Stomach smooth muscle (tissue), 2 donors: ENCODE results near the gene MAPRE3.
A peak's percentile ranks its signal among the peaks of the same experiment; 100 is the strongest.

ENCODE experiments used
- H3K27ac ChIP-seq: one replicate; pipeline ENCODE4 v1.7.0; 2013; ENCODE audit warnings: mild to moderate bottlenecking, low read length, inconsistent platforms
- H3K27me3 ChIP-seq, 2 donors: one replicate each; pipeline ENCODE4 v1.7.0; 2013; ENCODE audit warnings: low read length in 2 of 2; ENCODE audit not compliant: insufficient read depth in 2 of 2, control insufficient read depth in 1 of 2
- H3K36me3 ChIP-seq, 2 donors: one replicate each; pipeline ENCODE4 v1.7.0; 2013; ENCODE audit warnings: low read length in 2 of 2; ENCODE audit not compliant: control insufficient read depth in 2 of 2, insufficient read depth in 2 of 2
- H3K4me1 ChIP-seq: one replicate; pipeline ENCODE4 v1.7.0; 2013; ENCODE audit warnings: low read length; ENCODE audit not compliant: control insufficient read depth, insufficient read depth
- H3K4me3 ChIP-seq, 2 donors: one replicate each; pipeline ENCODE4 v1.7.0; 2013; ENCODE audit warnings: low read length in 2 of 2
- H3K9ac ChIP-seq, 2 donors: one replicate each; pipeline ENCODE4 v1.7.0; 2013; ENCODE audit warnings: low read length in 2 of 2, mild to moderate bottlenecking in 1 of 2
- H3K9me3 ChIP-seq, 2 donors: one replicate each; pipeline ENCODE4 v1.7.0; 2013; ENCODE audit warnings: low read length in 2 of 2; ENCODE audit not compliant: control insufficient read depth in 2 of 2
- donor health status: healthy.
- donor health status: Pancreatic carcinoma.

Gene MAPRE3

DNA sequence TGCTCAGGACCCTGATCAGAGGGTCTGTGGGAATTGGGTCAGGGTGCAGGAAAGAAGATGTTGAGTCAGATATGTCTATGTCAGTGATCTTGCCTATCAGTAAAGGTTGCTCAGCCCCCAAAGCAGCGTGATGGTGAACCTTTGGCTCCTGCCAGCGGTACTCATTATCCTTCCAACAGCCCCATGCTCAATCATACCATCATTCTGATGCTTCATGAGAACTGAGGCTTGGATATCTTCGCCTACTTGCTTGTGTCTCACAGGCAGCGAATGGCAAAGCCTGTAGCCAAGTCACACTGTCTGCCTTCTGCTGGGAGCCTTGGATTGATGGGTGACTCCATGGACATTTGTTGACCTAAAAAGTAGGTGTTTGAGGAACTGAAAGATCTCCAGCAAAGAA, 43.3 kb downstream of the MAPRE3 start:
- H3K9ac ChIP-seq, result no peak overlapping the region
- H3K27me3 ChIP-seq, result no peaks in the 10 kb centered on the region
- H3K4me1 ChIP-seq, result peaks cover 9% of the 10 kb centered on the region
- H3K9me3 ChIP-seq, result no peaks in the 10 kb centered on the region
- no peak overlapping the region for H3K4me3 ChIP-seq
- no peaks in the 10 kb centered on the region for H3K36me3 ChIP-seq
- no peak overlapping the region for H3K27ac ChIP-seq

DNA sequence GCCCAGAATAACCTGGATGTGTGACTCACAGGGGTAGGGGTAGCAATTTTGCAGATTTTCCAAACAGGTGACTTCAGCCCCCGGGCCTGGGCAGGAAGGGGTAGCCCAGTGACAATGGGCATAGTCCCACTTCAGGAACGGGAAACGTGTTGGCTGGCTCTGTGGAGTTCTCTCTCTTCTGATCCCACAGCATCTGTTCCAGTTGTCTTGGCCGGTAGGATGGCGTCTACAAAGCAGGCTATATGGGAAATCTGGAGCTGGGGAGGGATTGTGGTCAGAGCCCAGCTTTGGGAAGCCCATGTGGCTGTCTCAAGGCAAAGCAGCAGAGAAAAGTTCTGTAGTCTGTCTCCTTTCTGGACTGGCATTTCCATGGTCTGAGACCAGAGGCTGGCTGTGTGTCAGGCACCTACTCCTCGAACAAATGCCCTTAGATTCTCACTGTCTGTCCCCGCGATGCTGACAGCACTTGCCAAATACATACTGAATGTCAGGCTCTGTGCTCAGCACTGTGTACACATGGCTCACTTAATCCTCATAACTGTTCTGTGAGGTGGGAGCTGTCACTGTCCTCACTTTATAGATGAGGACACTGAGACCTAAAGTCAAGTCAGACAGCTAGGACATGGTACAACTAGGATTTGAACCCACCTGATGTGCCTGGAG, 44.5 kb downstream of the MAPRE3 start:
- peaks cover 9% of the 10 kb centered on the region for H3K4me1 ChIP-seq
- H3K27me3 ChIP-seq, result no peaks in the 10 kb centered on the region
- H3K27ac ChIP-seq, result no peak overlapping the region

DNA sequence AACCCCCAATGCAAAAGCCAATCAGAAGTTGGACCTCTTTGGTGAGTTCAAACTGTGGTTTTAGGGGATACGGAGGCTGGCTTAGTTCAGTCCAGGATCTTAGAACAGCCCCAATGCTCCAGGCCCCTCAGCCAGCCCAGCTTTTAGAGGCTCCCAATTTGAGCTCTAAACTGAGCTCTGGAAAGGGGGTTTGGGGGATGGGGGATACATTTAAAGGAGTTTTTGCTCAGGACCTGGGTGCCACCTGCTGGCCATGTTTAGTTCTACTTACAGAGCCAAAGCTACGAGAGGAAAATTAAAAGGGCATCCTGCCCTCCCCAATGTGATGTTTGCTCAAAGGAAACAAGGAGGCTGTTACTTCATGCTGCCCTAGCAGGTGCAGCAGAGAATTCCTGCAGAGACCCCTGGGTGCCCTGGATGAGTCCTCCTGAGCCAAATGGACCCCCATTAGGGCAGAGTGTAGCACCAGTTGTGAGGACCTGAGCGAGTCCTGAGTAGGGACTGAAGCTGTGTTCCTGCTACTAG, 46.4 kb downstream of the MAPRE3 start:
- H3K9ac ChIP-seq, result peak overlapping the region in 1 of 2 donors; percentile 13
- H3K4me3 ChIP-seq, result no peak overlapping the region
- H3K4me1 ChIP-seq, result peaks cover 15% of the 10 kb centered on the region
- no peaks in the 10 kb centered on the region for H3K9me3 ChIP-seq
- no peaks in the 10 kb centered on the region for H3K36me3 ChIP-seq
- no peak overlapping the region for H3K27ac ChIP-seq
- no peaks in the 10 kb centered on the region for H3K27me3 ChIP-seq

More for the DNA sequence above, 44.5 kb downstream of the MAPRE3 start:
- Histone ChIP-seq H3K4me3 (no peak overlapping the region), H3K9ac (no peak overlapping the region), H3K36me3 (no peaks in the 10 kb centered on the region), H3K9me3 (no peaks in the 10 kb centered on the region)

- Histone ChIP-seq H3K27me3 (no peaks in the 10 kb centered on the region), H3K4me3 (no peak overlapping the region), H3K9me3 (no peaks in the 10 kb centered on the region), H3K27ac (no peak overlapping the region), H3K36me3 (peaks cover 10 to 11% of the 10 kb centered on the region in 2 donors), H3K4me1 (peaks cover 15% of the 10 kb centered on the region), H3K9ac (no peak overlapping the region)
Measured at GRCh38 chr2:27018142-27018541, 47.7 kb downstream of the MAPRE3 start.

DNA sequence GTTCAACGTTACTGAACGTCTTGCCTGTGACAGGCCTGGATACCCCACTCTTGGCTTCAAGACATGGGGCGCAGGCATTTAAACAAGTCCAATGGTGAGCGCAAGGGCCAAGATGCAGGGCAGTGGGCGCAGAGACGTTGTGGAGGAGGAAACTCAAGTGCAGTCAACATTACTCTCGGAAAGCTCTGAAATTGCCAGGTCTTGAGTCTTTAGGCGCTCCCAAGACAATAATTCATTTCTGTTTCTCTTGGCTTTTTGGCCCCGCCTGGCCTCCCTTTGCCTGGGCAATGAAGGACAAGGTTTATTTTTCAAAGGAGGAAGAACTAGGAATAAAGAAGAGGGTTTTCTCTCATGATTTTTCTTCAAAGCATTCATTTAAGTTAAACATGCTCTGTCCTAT, 49.0 kb downstream of the MAPRE3 start:
- Histone ChIP-seq H3K27me3 (no peaks in the 10 kb centered on the region), H3K27ac (no peak overlapping the region), H3K4me3 (no peak overlapping the region), H3K4me1 (peaks cover 15% of the 10 kb centered on the region), H3K9me3 (no peaks in the 10 kb centered on the region), H3K9ac (no peak overlapping the region), H3K36me3 (peaks cover 16 to 17% of the 10 kb centered on the region in 2 donors)

GRCh38 chr2:27019931-27020855, 49.8 kb downstream of the MAPRE3 start:
- Histone ChIP-seq H3K4me1 (peaks cover 15% of the 10 kb centered on the region), H3K27ac (no peak overlapping the region)

GRCh38 chr2:27021253-27022049, 51.0 kb downstream of the MAPRE3 start:
- Histone ChIP-seq H3K4me1 (peaks cover 10% of the 10 kb centered on the region), H3K9ac (no peak overlapping the region), H3K36me3 (peaks cover 16 to 20% of the 10 kb centered on the region in 2 donors), H3K4me3 (no peak overlapping the region), H3K9me3 (no peaks in the 10 kb centered on the region), H3K27me3 (no peaks in the 10 kb centered on the region), H3K27ac (no peak overlapping the region)

More at GRCh38 chr2:27019931-27020855, 49.8 kb downstream of the MAPRE3 start:
- peaks cover 16 to 17% of the 10 kb centered on the region in 2 donors for H3K36me3 ChIP-seq
- H3K27me3 ChIP-seq, result no peaks in the 10 kb centered on the region
- H3K9me3 ChIP-seq, result no peaks in the 10 kb centered on the region
- H3K4me3 ChIP-seq, result no peak overlapping the region
- no peak overlapping the region for H3K9ac ChIP-seq

GRCh38 chr2:27023740-27024139, 53.3 kb downstream of the MAPRE3 start:
- Histone ChIP-seq H3K36me3 (peaks cover 16 to 25% of the 10 kb centered on the region in 2 donors), H3K9me3 (no peaks in the 10 kb centered on the region), H3K9ac (no peak overlapping the region), H3K4me1 (peaks cover 7% of the 10 kb centered on the region), H3K27me3 (no peaks in the 10 kb centered on the region), H3K4me3 (no peak overlapping the region), H3K27ac (no peak overlapping the region)

DNA sequence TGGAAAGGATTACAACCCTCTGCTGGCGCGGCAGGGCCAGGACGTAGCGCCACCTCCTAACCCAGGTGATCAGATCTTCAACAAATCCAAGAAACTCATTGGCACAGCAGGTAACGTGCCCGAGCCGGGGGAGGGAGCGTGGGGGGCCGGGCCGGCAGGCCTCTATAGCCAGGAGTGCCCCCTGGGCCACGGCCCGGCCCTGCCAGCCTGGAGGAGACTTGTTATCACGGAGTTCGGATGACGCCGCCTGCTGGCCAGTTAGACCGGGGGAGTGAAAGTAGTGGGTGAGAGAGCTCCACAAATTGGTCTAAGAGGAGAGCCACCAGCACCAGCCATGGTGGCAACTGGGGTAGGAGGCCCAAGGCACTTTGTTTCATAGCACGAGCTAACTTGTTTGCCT, 53.8 kb downstream of the MAPRE3 start:
- no peaks in the 10 kb centered on the region for H3K9me3 ChIP-seq
- H3K4me3 ChIP-seq, result no peak overlapping the region
- H3K27me3 ChIP-seq, result no peaks in the 10 kb centered on the region
- peaks cover 16 to 26% of the 10 kb centered on the region in 2 donors for H3K36me3 ChIP-seq
- H3K4me1 ChIP-seq, result peaks cover 7% of the 10 kb centered on the region
- no peak overlapping the region for H3K27ac ChIP-seq
- H3K9ac ChIP-seq, result no peak overlapping the region

- no peak overlapping the region for H3K27ac ChIP-seq
- no peaks in the 10 kb centered on the region for H3K27me3 ChIP-seq
- no peaks in the 10 kb centered on the region for H3K9me3 ChIP-seq
- H3K36me3 ChIP-seq, result peaks cover 16 to 26% of the 10 kb centered on the region in 2 donors
- H3K9ac ChIP-seq, result no peak overlapping the region
- H3K4me1 ChIP-seq, result peaks cover 7% of the 10 kb centered on the region
- no peak overlapping the region for H3K4me3 ChIP-seq
Measured at GRCh38 chr2:27024812-27025211, 54.4 kb downstream of the MAPRE3 start.
